NCI-H146 (cell line): ENCODE results near the gene FRMD4B.

Experiments
- DNase-seq: peaks from one replicate; lab custom pipeline; 2025; lab: John Stamatoyannopoulos, UW

Gene FRMD4B

GRCh38 chr3:69364354-69364753, 21.5 kb downstream of the FRMD4B start:
- DNase-seq, result no peak

GRCh38 chr3:69360690-69361089, 25.2 kb downstream of the FRMD4B start:
- DNase-seq, result no peak

DNA sequence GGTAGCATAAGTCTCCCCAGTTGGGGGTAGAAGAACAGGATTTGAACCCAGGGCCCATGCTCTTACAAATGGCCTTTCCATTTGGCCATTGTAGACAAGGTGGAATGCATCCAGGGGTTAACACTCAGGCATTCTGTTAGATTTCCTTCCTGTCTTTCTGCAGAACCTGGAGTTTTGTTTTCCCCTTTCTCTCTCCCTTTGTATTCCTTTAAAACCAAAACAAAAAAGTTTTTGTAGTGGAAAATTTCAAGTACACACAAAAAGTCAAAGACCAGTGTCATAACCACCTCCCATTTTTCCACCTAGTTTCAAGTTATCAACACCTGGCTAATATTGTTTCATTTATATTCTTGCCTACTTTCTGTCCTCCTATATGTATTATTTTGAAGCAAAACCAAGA, 26.0 kb downstream of the FRMD4B start:
- DNase-seq, result no peak

DNA sequence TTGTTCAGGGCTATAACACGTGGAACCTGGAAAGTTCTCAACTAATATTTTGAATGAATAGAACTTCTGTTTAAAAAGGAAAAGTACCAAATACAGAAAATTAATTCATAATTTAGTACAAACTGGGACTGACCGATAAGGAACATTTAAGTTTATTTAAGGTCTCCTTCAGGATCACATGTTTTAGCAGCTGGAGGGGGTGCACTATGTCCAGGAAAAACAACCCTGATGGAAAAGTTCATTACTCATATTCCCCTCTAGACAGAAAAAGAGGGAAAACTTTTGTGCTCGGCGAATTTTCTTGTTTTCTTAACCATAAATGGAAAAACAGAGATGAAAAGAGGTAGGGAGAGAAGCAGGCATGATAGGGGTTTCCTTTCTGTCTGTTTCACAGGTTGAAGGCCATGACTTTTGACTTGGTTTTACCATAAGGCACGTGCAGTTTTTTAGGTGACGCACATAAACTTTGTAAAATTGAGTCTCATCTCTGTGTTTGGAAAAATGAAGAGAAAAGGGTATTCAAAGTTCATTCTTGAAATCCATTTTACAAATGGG, 26.5 kb downstream of the FRMD4B start:
- DNase-seq, result no peak

DNA sequence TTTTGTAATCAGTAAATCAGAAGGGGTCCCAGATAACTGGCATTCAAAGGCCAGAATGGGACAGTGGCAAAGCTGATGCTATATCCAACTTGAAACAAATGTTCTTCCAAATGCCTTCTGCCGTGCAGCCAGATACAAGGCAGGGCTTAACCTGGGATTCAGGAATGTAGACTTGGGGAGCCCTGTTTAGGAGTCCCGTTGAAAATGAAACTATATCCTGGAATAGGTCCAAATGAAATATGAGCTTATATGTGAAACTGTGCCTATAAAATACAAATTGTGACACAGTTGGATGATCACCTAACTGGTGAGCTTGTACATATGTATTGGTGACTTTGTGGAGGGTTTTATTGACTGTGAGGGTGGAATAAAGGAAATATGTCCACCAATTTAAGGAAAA, 28.7 kb downstream of the FRMD4B start:
- DNase-seq, result no peak

DNA sequence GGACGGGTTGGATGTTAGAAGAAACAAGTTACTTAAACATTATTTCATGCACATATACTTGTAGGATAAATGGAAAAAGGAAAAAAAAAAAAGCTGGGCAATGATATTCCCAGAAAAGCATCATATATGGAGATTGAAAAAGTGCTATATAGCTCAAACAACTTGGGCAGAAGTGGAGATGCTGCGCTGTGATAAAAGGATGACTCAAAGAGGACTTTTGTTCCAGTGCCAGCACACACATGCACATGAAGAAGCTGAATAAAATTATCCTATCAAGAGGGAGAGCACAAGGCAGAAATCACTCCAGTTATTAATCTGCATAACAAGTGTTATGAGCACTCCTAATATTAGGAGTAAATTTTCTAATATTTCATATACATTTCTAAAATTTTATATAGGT, 30.9 kb downstream of the FRMD4B start:
- no peak for DNase-seq

GRCh38 chr3:69353503-69353902, 32.4 kb downstream of the FRMD4B start:
- DNase-seq, result no peak

DNA sequence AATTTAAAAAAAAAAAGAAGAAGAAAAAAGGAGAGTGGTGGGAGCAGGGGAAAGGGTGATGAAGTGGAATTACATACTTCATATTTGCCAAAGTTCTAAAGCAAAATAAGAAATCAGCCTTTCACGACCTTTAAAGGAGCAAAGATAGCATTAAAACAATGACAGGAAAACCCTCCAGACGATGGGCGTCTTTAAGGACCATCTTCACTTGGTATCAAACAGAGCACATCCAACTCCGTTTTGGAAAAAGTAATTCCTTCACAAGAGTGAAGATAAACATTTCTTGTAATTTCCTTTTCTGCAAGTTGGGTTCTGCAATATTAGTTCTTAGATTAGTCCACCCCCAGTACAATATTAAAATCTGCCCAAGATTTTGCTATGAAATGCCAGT, 32.8 kb downstream of the FRMD4B start:
- DNase-seq, result no peak

DNA sequence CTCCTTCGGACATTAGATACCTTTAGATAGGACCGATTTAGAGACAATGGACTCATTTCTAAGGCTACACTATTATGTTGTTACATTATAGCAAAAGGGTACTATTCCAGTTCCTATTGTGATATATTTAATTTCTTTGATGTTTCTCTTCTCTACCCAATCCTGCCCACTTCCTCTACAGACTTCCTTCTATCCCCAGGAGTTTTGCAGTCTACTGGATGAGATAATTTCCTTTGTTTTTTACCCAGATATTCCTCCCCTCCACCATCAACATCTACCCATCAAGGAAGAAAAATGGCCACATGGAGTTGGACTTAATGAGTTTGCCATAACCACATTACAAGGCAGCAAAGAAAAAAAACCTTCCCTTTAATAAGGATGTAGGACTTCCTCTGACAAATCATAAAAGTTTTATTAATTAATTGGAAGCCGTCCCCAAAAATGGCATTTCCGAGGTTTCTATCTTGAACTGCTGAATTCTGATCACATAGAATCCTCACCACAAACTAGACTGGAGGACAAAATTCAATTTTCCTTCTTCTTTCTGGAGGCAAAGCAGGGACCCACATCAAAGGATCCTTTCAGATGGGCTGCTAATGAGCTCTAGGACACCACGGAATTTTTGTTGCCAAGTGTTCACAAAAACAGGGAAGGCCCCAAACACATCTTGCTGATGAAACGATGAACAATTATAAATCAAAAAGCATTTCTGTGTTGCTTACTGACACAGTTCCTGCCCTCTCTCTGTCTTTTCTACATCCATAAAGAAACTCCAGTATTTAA, 33.4 kb downstream of the FRMD4B start:
- no peak for DNase-seq

DNA sequence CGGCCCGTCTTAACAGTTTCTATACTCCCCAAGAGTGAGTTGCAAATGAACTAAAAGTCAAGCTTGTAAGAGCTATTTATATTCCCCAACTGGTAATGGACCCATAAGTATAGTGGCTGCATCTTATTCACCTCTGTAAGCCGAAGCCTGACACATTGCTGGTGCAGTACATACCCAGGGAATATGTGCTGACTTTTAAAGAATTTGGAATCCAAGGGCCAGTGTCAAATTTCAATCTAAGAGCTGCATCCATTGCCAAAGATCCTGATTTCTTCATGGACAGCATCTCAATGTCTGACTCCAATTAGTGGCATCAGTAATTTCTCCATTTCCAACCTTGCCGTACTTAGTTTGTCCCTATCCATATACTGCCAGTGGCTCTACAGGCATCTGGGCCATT, 42.0 kb downstream of the FRMD4B start:
- no peak for DNase-seq

- DNase-seq, result no peak
These were observed 43.8 kb downstream of the FRMD4B start for GRCh38 chr3:69342074-69342473.

GRCh38 chr3:69339760-69340159, 46.1 kb downstream of the FRMD4B start:
- DNase-seq, result no peak

- DNase-seq, result no peak
These were observed 47.0 kb downstream of the FRMD4B start for GRCh38 chr3:69338911-69339310.

GRCh38 chr3:69332934-69333333, 53.0 kb downstream of the FRMD4B start:
- no peak for DNase-seq

DNA sequence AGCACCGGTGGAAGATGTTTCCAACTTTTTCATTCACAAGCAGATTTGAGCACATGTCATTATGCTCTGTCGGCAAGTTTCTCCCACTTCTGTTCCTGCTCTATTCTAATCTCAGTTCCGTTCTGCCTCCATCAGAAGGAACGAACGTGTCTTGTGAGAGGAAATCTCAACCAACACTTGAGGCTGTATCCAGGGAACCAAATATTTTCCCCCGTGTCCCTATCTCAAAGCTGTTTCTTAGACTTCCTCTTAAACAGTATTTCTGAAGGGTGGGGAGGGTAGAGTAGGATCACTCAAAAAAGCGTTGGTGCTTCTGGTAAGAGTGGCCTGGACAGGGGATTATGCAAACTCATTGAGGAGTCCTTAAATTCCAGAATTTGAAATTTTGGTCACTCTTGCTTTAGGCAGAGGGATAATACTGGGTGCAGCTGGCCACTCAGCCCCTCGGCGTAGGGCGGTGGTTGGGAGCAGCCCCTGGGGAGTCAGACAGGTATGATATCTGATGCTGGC, 54.9 kb downstream of the FRMD4B start:
- DNase-seq, result no peak

GRCh38 chr3:69329892-69330291, 56.0 kb downstream of the FRMD4B start:
- DNase-seq, result no peak

DNA sequence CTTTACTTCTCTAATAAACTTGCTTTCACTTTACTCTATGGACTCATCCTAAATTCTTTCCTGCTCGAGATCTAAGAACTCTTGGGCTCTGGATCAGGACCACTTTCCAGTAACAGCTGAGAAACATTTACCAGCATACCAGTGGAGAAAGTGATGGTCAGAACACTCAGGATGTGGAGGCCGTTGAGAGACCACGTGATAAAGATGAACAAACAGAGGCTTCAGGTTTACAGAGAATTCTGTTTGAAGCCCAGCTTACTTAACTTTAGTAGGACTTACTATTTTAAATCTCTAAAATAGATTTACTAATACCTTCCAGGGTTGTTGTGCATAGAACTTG, 57.0 kb downstream of the FRMD4B start:
- DNase-seq, result no peak

GRCh38 chr3:69328103-69328962, 57.6 kb downstream of the FRMD4B start:
- no peak for DNase-seq

DNA sequence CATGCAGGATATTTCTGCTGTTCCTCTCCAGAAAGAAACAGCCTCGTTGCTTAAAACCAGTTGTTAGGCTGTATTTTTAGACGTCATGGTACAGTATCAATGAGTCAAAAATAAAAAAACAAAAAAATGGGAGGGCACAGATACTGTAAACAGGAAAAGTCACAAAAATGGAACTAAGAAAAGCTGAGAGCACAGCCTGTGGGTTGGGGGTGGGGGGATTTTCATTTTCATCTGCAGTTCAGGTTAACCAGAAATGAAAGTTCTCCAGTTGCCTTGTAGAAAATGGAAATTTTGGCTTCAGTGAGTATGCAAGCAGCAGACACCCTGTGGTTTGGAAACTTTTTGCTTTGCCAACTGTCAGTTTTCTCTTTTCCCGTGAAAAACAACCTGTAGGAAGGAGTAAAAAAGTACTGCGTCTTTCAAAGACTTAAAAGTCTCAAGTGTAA, 59.0 kb downstream of the FRMD4B start:
- no peak for DNase-seq

- DNase-seq, result no peak
These were observed 60.7 kb downstream of the FRMD4B start for GRCh38 chr3:69325151-69325550.

DNA sequence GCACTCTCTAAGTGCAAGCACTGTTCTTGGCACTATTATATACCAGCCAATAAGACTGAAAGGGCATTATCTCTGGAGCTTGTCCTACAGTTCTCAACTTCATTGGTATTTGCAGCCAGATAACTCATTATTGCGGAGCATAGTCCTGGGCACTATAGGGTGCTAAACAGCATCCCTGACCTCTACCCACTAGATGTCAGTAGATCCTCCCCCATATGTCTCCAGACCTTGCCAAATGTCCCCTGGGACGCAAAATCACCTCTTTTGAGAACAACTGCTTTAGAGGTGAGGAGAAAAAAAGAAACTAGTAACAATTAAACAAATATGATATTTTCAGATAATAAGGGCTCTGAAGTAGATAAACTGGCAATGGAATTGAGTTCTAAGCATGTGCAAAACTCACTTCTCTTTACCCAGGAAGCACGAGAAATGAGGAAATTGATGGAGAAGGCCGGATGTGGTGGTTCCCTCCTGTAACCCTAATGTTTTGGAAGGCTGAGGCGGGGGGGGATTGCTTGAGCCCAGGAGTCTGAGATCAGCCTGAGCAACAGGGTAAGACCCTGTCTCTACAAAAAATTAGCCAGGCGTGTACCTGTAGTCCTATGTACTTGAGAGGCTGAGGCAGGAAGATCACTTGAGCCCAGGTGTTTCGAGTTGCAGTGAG, 61.4 kb downstream of the FRMD4B start:
- DNase-seq, result no peak

DNA sequence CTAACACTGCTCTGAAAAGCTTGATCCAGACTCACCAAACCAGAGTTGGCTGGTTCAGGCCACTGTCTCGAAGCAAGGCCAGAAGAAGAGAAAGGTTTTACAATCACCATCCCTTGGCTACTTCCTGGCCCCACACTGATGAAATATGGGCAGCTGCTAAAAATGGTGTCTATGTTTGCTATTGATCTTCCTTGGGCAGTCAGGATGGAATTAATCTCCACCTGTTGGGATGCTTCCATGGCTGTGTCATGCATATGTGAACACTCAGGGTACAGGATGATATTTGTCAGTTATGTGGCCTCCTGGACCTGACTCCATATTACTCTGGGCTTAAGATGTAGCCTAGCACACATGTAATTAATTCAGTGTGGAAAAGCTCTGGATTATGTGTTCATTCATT, 61.9 kb downstream of the FRMD4B start:
- DNase-seq, result no peak
